Measurements from ENCODE around the gene SLC44A1. TPM values are rescaled to one million over a fixed set of nuclear protein-coding genes. Genes with fewer than 3 reads are reported as not detected.

Gene SLC44A1
- total RNA-seq, 1 donor = 60.5 TPM

DNA sequence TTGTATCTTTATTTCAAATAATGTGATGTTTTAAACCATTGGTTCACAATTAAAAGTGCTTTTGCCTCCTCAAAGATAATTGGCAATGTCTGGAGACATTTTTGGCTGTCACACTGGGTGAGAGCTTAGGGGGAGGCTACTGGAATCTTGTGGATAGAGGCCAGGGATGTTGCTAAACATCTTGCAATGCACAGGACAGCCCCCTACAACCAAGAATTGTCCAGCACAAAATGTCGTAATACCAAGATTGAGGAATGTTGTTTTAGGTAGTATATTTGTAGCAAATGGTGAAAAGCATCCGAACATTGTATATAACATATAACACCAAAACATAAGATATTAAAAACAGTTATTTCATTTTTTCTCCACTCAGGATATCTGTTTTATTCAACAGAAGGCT lies 99.8 kb downstream of the SLC44A1 start:
- DNase-seq (ENCODE audit: low read depth) = peak; percentile 40
- no peak overlapping the region for H3K4me3 ChIP-seq (ENCODE audit: low read depth, low read length)
- TF ChIP-seq, protein P1, sequence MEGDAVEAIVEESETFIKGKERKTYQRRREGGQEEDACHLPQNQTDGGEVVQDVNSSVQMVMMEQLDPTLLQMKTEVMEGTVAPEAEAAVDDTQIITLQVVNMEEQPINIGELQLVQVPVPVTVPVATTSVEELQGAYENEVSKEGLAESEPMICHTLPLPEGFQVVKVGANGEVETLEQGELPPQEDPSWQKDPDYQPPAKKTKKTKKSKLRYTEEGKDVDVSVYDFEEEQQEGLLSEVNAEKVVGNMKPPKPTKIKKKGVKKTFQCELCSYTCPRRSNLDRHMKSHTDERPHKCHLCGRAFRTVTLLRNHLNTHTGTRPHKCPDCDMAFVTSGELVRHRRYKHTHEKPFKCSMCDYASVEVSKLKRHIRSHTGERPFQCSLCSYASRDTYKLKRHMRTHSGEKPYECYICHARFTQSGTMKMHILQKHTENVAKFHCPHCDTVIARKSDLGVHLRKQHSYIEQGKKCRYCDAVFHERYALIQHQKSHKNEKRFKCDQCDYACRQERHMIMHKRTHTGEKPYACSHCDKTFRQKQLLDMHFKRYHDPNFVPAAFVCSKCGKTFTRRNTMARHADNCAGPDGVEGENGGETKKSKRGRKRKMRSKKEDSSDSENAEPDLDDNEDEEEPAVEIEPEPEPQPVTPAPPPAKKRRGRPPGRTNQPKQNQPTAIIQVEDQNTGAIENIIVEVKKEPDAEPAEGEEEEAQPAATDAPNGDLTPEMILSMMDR (IDR thresholded peaks at IDR 0.05; ENCODE audit: insufficient read depth, low read length) = no peak

DNA sequence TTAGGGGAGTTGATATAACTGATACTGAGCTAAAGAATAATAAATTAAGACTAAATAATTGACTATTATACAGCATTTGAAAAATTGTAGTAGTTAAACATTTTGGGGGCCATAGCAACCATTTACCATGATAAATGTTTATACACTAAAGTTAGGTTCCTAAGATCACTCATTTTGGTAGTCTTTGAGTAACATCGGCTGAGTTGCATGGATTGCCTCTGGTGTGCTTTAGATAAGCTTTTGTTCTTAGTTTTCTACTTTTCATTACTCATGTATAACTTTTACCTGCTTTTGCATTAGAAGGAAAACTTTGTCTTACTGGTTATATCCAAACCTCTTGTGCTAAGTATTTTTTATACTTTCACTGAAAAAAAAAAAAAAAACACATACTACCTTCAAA lies 101.2 kb downstream of the SLC44A1 start:
- H3K4me3 ChIP-seq (ENCODE audit: low read depth, low read length) = no peak overlapping the region
- DNase-seq (ENCODE audit: low read depth) = no peak
- TF ChIP-seq, protein P1 (IDR thresholded peaks at IDR 0.05; ENCODE audit: insufficient read depth, low read length) = no peak

DNA sequence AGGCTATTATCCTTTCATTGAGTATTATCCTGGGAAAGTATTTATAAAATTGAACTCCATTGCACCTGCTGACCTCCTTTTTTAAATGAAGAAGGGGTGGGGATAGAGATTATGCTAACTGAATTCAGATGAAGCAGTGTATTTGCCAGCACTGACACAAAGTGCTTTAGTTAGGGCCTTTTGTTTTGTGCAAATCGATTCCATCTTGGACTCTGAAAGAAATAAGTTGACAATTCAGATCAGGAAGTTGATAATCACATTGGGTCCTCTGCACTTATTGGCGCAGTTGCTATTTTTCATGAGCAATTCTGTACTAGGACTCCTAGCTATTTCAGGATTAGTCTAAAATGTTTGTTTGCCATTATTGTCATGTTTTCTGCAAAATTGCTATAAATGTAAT lies 101.8 kb downstream of the SLC44A1 start:
- H3K4me3 ChIP-seq (ENCODE audit: low read depth, low read length) = no peak overlapping the region
- no peak for DNase-seq (ENCODE audit: low read depth)
- TF ChIP-seq, protein P1 (IDR thresholded peaks at IDR 0.05; ENCODE audit: insufficient read depth, low read length) = no peak

DNA sequence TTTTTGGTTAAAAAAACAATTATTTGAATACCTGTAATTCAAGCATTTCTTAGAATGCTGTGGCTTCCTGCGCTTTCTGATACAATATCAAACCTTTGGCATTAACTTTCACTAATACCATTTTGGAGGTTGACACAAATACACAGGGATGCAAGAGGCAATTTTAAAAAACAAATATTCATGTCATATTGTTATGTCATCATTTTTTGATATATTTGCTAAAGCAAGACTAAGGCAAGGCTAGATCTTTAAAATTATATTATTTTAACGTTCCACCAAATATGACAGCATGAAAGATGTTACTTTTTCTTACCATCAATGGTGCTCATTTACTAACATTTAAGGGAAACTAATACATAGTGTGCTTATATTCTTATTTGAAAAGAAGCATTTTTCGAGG lies 110.0 kb downstream of the SLC44A1 start:
- no peak overlapping the region for H3K4me3 ChIP-seq (ENCODE audit: low read depth, low read length)
- no peak for DNase-seq (ENCODE audit: low read depth)
- TF ChIP-seq, protein P1 (IDR thresholded peaks at IDR 0.05; ENCODE audit: insufficient read depth, low read length) = no peak

DNA sequence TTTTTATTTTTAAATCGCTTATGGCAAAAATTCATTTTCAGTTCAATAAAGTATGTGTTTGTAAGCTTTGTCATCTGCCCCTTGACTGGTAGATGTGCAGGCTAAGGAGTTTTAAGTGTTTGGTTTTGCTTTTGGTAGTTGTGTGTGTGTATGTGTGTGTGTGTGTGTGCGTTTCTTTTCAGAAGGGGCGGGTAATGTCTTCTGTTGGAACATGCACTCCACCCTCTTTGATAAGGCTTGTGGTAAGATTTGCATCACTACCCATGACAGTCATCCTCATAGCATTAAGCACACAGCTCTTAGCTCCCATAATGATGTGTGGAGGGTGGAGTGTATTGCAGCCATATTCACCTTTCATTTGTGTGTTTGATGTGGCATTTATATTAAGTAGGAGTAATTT lies 111.3 kb downstream of the SLC44A1 start:
- DNase-seq (ENCODE audit: low read depth) = peak; percentile 71
- H3K4me3 ChIP-seq (ENCODE audit: low read depth, low read length) = no peak overlapping the region
- TF ChIP-seq, protein P1 (IDR thresholded peaks at IDR 0.05; ENCODE audit: insufficient read depth, low read length) = peak; percentile 15

DNA sequence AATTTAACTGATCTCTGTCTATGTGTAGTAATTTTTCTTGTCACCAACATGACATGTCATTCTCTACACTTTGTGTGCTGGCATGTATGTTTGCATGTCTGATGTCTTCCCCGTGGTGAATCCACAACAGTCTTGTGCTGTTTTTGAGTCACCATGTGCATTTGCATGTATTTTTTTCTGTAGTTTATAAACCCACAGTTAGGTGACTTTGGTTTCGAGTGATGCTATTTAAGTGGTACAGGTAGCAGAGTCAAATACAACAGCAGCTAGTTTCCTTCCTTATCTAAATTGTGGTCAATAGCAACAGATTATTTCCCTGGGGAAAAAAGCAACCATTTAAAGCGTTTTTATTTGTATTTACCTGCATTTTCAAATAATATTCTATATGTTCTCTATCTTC lies 113.5 kb downstream of the SLC44A1 start:
- no peak for DNase-seq (ENCODE audit: low read depth)
- no peak overlapping the region for H3K4me3 ChIP-seq (ENCODE audit: low read depth, low read length)
- TF ChIP-seq, protein P1 (IDR thresholded peaks at IDR 0.05; ENCODE audit: insufficient read depth, low read length) = no peak

DNA sequence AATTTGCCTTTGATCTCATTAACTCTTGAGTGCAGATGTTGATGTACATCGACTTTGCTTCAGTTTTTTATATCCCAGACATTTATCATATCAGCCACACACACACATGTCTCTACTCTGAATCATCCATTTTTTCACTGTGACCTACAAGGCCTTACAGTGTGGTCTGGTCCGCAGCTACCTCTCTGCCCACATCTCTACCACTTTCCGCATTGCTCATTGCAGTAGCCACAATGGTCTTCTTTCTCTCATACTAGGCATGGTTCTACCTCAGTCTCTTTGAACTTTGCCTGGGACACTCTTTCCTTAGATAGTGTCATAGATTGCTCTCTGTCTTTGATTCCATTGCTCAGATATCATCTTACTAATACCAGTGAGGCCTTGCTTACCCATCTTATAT lies 115.4 kb downstream of the SLC44A1 start:
- no peak overlapping the region for H3K4me3 ChIP-seq (ENCODE audit: low read depth, low read length)
- TF ChIP-seq, protein P1 (IDR thresholded peaks at IDR 0.05; ENCODE audit: insufficient read depth, low read length) = no peak
- no peak for DNase-seq (ENCODE audit: low read depth)

Measured in fibroblast of the aortic adventitia (primary cell).